Stimulated activated CD4-positive, alpha-beta T cell treated with anti-CD3 and anti-CD28 coated beads, Interleukin-1b, Interleukin-23, amount 100 ng/mL, for 24 hours (primary cell): ENCODE results near the gene SOWAHA.
"Not testable (repeated sequence)": the region's sequence is repeated elsewhere in the genome, so short reads cannot be mapped to it uniquely, and the experiment has no call there.

Experiments
- DNase-seq, 4 experiments: peaks; one replicate each; pipeline ENCODE4 v3.0.0-alpha.2; 2020; ENCODE audit warnings: low read depth in 4 of 4, low spot score in 1 of 4

The SOWAHA gene

DNA sequence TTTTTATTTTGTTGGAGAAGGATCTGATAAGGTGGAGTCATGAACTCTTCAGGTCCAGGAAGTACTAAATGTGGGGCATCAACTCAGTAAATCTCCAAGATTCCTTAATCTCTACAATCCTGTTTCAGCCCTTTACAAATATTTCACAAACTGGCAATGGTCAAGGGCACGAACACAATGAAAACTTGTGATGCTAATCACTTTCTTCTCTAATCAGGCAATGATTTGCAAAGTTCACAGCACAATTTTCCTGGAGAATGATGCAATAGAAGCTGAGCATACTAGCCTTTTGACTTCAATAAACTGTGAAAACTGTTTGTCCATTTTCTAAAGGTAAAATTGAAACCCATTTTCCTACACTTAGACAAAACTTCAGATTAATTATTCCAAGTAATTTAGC lies 36.2 kb downstream of the SOWAHA start:
- DNase-seq: no peak

DNA sequence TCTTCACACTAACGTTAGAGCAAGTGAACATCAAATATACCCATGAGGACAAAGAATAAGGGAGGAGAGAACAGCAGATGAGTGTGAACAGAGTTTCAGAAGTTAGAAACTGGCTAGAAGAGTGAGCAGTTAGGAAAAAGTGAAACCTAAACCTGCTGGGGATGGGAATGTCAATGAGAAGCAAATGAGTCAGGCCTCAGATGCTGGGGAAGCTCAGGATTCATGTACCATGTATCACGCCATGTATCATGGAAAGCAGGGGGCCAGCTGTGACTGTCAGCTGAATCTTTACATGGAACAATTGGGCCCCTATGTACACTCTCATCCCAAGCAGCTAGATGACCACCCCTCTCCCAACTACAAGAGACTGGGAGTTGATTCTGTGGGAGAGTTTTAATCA lies 37.0 kb downstream of the SOWAHA start:
- no peak for DNase-seq

GRCh38 chr5:132853323-132853722 lies 40.2 kb downstream of the SOWAHA start:
- no peak for DNase-seq

DNA sequence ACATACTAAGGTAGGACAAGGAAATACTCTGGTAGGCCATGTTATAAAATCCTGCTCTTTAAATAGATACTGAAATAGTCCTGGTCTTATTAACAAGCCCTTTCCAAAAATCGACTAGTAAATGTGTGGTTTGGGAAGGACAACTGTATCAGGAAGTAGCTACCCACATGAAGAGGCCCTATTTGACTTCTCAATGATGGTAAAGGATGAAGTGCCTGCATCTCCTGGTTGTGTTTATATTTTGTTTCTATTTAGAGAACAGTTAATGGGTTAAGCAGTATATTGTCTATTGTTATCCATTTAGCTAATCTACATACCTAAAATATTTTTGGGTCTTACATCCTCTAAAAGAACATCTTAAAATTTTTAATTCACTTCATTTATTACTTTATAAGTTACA lies 40.7 kb downstream of the SOWAHA start:
- DNase-seq: no peak

DNA sequence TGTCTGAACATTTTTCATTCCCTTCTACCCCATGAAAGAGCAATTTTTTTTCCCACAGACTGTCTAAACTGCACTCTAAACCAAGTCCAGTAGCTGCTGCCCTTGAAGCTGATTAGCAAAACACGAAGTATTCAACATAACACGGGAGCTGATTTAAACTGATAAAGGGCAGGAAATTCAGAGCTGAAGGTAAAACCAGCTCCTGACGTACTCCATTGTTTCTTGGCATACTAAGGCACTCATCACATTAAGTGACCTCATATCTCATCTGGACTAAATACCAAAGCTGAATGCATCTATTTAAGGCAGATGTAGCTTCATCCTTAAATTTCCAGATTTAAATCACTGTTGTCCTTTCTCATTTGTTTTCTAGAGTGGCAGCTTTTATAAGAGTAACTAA lies 41.2 kb downstream of the SOWAHA start:
- no peak for DNase-seq

GRCh38 chr5:132854992-132855391 lies 41.9 kb downstream of the SOWAHA start:
- not testable (repeated sequence) for DNase-seq

DNA sequence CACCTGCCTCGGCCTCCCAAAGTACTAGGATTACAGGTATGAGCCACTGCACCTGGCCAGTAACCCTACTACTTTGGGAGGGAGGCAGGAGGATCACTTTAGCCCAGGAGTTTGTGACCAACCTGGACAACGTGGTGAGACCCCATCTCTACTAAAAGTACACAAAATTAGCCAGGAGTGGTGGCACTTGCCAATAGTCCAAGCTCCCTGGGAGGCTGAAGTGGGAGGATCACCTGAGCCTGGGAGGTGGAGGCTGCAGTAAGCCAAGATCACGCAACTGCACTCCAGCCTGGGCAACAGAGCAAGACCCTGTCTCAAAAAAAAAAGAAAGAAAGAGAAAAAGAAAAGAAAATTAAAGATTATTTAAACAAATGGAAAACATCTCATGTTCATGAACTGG lies 42.9 kb downstream of the SOWAHA start:
- no peak for DNase-seq

DNA sequence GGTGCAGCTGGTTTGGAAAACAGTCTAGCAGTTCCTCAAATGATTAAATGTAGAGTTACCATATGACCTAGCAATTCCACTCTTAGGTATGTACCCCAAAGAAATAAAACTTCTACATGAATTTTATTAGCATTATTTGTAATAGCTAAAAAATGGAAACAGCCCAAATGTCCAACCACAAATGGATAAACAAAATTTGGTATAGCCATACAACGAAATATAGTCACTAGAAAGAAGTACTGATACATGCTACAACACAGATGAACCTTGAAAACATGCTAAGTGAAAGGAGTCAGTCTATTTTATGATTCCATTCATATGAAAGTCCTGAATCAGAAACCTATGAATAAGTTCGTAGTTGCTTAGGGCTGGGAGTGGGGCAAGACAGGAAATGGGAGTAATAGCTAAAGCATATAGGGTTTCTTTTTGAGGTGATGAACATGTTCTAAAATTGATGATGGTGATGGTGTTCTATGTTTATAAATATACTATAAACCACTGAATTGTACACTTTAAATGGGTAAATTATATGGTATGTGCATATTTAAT lies 46.9 kb downstream of the SOWAHA start:
- no peak for DNase-seq

- no peak for DNase-seq
These were observed 47.6 kb downstream of the SOWAHA start for GRCh38 chr5:132860742-132861141.

DNA sequence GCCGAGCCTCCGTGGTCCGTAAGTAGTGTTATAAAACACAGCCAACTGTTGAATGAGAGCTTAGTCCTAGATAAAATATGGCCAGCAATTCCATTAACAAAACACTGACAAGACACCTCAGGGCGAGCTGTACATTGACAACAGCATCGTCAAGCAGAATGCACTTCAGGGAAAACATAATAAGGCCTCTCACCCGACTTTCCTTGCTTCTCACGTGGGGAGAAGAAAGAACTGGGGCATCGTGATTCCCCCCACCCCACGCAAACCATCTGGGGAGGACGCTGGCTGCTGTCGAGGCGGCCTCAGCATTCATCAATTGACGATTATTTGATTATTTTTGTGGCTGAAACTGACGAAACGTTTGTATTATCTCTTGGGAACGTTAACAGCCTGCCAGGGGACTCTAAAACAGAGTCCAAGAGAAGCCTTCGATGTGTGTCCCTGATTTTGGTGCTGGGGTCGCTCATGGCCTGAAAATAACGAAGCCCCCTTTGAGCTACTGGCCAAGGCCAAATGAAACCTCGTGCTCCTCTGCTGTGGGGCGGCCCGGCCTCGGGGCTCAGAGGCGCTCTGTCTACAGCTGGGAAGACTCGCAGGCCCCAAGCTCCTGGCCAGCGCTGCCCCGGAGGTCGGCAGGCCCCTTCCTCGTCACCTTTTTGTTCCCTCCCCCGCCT lies 52.7 kb downstream of the SOWAHA start:
- DNase-seq: no peak
